ENCODE data around the gene KCP.

KCP gene

DNA sequence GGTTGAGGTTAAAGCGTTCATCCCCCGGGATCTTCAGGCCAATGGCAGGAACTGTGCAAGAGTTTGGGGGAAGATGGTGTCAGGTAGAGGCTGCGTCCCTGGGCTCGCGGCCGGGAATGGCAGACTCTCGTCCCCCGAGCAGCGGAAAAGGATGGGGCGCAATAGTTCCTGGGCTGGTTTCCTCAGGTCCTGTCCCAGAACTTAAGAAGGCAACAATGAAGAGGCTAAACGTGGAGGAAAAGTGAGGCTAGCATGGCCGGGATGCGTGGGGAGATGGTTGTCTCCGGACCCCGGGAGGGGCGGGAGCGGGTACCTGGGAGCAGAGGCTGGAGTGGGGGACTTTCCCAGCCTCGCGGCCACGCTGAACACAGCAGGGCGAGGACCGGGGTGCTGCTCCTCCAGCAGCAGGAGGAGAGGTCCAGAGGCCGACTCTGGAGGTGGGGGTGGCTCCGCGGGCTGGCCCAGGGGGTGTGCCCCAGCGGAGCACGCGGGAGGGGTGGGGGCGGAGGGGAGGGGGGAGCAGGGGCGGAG, 28.1 kb upstream of the KCP start:
- DNase-seq: no peak

DNA sequence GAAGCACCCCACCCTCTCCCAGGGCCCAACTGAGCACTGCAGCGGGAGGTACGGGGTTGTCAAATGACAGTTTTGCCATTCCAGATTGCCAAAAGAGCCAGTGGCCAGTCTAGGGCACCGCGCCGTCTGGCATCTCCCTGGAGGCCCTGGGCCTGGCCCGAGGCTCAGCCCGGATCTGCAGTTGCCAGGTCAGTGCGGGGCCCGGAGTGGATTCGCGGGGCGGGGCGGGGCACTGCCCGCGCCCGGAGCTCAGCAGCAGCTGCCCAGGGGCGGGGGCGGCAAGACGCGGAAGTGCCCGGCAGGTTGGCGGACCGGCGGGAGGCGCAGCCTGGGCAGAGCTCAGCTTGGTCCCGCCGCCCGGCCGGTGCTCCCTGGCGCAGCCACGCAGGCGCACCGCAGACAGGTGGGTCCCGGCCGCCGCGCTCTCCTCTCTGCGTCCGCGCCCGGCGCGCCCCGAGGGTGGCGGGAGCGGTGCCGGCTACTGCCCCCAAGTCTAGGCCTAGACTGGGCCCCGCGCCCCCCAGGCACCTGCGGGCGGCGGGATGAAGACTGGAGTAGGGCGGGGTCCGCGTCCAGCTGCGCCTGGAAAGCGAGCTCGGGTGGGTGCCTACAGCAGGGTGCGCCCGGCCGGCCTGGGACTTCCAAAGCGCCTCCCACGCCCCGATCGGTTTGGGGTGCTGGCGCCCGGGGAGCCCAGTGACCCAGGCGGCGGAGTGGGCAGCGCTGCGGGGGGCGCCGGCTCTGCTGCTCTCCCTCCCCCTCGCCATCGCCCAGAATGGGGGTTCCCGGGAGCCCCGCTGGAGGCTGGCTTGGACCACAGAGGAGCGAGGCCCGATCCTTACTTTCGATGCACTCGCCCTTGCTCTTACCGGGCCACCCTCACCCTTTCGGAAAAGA, 27.4 kb upstream of the KCP start, which contains the start of gene IRF5:
Gene IRF5, plus strand, starts transcription at position 281 of the 897 bp plus-strand sequence. CDS start 4,155 bp downstream, outside the sequence.
- no peak for DNase-seq

DNA sequence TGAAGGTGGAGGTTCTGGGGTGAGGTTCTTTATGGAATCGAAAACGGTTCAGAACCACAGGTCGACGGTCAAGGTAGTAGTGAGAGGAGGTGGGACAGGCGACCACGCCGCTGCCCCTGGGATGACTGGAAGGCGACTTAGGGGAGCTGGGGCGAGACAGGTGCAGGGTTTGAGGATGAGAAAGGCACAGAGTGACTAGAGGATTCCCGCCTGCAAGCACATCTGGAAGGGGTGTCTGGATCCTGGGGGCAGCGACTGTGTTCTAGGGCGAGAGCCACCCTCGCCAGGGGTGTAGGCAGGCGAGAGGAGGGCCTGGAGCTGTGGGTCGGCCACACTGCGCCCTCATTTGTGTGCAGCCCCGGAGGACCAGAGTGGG, 26.8 kb upstream of the KCP start:
- DNase-seq: no peak

DNA sequence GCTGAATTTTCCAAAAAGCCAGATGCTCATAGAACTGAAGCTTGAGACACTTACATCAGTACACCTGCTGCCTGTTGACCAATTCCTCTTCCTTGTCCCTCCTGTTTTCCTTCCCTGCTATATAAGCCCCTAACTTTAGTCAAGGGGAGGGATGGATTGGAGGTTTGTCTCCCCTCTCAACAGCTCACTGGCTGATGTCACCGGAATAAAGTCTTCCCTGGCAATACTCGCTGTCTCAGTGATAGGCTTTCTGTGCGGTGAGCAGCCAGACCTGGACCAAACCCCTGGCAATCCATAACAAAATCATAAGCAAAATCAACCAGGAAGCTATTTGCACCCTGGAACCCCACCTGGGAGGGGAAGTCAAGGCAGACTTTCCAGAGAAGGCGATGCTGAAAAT, 26.3 kb upstream of the KCP start:
- DNase-seq: no peak

DNA sequence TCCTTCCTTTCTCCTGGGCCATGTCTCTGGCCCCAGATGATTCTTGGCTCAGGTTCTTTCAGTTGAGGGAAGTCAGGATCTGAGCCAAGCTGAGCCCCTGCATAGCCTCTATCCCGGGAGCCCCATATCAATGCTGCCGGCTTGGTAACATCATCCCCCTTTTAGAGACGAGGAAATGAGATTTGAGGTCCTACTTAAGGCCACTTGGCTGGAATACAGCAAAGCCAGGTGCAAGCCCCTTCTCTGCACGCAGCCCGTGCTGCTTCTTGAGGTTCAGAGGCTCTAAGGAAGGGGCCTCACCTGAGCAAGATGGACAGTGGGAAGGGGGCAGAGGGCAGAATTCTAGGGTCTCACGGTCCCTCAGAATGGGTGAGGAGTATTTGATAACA, 24.8 kb upstream of the KCP start:
- DNase-seq: no peak

DNA sequence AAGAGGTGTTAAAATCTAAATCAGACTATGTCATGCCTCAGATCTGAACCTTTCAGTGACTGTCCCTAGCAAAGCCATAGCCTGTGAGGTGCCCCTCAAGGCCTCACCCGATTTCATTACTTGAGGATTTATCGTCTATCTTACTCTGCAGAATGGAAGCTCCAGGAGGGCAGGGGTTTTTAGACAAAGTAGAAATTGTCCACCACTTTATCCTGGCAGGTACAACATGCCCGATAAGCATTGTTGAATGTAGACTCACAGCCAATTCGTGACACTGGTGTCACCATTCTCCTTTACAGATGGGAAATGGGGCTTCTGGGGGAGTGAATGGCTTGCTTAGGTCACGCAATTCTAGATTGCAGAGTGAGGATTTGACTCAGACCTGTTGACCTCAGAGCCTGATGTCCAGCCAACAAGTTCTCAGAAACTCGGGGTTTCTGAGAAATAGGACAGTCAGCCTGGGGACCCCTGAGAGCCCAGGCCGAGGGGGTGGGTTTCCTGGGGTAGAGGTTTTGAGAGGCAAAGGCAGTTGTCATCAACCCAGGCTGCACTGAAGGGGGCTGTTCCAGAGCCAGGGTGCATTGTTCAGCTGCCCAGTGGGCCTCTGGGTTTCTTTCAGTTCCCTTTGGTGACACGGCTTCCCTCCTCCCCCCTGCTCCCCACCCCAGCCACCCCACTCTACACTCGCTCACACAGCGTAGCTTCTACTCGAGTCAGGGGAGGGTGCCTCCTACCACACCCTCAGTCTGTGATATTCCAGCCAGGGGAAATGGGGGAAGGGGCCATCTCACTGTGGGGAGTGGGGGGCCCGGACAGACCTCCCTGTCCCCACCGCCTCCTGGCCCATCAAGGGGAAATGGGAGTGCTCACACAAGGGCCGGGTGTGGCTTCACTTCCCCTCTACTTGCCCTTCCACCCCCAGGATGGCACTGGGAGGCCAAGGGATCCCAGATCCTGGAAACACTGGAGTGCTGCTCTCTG, 24.1 kb upstream of the KCP start:
- DNase-seq: no peak

DNA sequence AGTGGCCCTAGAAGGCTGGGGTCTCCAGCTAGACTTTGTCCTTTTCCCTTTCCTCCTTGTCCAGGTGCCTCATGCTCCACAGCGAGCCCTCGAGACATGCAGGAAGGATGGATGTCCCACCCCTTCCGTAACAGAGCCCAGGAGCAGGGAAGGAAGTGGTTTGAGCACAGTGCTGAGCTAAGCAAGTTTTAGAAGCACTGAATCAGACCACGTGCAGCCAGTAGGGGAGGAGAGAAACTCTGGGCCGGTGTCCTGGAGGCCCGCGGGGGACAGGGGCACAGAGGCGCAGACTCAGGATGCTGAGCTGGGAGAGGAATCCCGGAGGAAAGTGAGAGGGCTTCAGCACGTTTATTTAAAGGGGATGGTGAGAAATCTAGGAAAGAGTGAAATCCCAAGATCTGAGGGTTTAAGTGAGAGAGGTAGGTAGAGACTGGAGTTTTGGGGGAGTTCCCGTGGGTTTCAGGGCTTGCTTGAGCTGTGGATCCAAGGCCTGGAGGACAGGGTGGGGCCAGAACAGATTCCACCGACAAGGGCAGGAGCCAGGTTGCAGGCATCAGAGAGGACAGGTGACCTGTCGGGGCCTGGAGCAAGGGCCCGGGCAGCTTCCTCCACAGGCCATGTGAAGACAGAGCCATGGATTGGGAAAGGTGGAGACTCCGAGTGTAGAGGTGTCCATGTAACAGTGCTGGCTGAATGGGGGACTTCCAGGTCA, 22.8 kb upstream of the KCP start:
- DNase-seq: no peak

DNA sequence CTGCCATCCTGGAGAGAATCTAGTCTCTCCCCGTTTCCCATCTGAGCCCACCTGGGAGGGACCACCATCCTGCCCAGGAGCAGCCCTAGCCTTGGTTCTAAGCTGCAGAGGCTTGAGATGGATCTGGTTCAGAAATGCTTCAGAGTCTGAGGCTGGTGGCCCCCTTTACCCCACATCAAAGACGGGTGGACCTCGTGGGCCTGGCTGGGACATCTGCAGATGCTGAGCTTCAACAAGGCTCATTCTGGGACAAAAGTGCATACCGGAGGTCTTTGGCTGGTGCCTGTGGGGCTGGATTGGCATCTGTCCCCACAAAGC, 22.3 kb upstream of the KCP start:
- DNase-seq: no peak

DNA sequence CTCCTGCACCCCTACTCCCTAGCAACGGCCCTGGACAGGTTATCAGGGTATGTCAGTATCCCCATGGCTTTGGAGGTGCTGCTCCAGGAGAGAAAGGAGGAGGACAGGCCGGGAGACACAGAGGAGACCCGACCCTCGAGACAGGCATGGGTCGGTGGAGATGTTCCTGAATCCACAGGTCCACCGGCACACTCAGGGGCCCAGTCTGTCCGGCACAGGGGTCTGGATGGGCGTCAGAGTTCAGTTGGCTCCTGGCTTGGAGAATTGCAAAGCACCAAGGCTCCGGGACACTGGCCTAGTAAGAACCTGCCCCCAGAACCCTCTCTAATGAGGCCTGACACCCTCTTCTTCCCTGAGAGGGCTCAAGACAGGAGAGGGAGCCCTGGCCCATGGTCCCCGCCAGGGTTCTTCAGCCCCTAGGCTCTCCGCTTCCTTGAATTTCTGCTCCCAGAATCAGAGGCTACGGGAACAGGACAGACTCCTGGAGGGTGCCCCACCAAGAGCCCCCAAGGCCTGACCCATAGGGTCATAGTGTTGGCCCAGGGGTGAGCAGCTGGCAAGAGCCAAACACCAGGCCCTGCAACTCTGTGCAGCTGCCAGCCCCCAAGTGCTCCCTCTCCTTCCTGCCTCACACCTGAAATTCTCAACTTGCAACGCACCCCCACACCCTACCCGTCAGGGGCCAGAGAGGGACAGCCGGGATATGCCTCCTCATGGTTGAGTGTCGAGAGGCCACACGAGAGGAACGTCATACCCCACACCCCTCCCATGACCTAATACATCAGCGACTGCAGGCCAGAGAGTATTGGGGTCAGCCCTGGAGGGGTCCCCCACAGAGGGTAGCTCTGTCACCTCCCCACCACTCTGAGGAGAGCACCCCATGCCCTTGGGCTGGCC, 21.7 kb upstream of the KCP start:
- no peak for DNase-seq

DNA sequence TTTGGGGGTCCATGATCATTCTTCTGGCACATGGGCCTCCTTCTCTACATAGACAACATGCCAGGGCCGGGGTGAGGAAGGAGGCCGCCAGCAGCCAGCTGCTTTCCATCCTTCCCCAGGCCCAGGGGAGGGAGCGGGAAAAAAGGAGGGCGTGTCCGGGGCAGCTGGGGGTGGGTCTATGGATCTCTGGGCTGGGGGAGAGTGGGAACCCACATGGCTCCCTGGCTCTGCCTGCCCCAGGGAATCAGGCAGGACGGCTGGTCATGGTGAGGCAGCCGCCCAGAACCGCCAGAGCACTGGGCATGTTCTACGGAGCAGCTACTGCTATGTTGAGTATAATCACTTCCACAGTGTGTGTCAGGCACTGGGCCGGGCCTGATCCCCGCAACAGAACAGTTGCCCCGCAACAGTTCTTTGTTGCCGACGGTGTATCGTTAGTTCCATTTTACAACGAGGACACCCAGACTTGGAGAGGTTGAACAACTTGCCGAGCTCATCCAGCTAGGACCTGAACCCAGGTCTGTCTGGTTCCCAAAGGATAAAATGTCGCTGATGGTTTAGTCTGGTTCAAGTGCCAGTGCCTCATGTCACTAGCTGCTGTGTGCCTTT, 20.8 kb upstream of the KCP start:
- DNase-seq: no peak

DNA sequence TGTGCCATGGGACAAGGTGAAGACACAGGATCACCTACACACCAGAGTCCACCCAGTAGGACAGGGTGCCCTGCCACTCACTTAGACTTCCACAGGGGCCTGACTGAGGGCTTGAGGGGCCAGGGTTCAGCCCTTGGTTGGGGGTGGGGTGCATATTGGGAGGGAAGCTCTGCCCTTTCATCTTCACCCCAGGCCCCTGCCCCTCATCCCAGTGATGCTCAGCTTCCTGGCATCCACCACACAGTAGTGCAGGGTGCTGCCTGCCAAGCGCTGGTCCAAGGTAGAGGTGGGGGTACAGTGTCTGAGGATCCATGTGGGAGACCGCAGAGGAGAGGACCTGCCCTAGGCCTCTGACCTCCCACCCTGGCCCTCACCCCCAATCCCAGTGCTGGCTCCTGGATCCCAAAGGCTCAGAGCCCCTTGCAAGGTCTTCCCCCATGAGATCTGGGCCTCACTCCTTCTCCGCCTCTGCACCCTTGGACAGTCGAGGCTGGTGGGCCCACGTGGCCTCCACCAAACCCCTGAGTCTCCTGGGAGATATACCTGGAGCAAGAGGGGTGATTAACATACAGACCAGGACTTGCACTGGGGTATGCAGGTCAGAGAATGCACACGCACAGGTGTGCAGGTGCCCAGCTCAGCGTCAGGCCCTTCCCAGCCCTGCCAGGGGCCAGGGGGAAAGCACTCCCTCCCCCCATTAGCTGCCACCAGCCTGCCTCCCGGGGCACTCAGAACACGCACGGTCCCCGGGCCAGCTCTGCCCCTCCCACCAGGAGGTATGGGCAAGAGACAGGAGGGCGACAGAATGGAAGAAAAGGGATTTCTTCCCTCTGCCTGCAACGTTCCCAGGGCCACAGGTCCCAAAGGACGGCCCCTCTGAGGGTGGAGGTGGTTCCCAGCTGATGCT, 18.6 kb upstream of the KCP start:
- no peak for DNase-seq

DNA sequence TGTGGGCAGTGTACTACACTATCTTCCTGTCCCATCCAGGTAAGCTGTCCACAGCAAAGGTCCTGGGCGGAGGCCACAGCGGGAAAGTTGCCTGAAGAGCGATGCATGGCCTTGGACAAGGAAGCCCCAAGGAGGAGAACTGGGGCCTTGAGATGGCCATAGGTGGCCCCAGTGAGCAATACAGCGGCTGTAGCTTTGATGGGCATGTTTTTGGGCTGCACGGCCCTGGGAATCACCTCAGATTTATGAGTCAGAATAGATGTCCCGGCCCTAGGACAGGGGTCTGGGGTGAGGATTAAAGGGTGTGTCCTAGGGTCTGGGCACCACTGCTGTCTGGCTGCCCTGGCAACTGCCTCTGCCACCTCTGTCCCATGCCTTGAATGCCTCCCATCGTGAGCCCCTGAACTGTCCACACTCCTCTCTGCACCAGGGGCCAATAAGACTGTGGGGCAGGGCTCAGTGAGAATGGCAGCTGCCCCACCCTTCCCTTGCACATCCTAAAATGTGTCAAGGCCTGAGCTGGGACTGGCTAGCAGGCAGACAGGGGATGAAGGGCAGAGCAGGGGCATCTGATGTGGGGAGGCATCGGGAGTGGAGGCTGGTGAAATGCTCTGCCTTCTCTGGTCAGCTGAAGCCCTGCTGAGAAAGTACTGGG, 17.8 kb upstream of the KCP start:
- DNase-seq: no peak

DNA sequence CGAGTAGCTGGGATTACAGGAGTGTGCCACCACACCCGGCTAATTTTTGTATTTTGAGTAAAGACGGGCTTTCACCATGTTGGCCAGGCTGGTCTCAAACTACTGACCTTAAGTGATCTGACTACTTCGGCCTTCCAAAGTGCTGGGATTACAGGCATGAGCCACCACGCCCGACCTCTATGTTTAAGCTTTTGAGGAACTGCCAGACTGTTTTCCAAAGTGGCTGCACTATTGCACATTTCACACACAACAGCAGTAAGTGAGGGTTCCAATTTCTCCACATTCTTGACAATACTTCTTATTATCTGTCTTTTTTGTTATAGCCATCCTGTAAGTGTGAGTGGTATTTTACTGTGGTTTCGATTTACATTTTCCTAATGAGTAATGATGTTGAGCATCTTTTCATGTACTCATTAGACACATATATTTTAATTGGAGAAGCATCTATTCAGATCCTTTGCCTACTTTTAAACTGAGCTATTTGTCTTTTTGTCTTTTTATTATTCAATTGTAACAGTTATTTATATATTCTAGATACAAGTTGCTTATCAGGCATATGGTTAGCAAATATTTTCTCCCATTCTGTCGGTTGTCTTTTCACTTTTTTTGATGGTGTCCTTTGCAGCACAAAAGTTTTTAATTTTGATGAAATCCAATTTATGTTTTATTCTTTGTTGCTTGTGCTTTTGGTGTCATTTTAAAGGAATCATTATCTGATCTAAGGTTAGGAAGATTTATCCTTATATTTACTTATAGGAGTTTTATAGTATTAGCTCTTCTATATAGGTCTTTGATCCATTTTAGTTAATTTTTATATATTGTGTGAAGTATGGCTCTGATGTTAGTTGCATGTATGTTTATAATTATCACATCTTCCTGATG, 14.4 kb upstream of the KCP start:
- no peak for DNase-seq

DNA sequence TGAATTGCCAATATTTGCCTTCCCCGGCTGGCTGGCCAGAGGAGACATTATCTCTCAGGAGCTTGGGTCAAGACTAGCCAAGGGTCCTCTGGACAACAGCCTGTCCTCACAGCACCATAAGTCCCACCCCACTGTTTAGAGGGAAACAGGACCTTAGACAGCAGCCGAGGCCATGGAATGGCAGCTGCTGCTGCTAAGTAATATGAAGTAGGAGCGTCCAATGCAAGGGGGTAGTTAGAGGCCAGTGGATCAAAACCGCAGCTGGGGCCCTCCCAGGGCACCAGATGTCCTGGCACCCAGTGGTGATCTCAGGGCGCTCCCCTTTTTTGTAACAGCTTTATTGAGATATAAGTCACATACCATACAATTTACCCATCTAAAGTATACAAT, 12.9 kb upstream of the KCP start:
- DNase-seq: no peak

DNA sequence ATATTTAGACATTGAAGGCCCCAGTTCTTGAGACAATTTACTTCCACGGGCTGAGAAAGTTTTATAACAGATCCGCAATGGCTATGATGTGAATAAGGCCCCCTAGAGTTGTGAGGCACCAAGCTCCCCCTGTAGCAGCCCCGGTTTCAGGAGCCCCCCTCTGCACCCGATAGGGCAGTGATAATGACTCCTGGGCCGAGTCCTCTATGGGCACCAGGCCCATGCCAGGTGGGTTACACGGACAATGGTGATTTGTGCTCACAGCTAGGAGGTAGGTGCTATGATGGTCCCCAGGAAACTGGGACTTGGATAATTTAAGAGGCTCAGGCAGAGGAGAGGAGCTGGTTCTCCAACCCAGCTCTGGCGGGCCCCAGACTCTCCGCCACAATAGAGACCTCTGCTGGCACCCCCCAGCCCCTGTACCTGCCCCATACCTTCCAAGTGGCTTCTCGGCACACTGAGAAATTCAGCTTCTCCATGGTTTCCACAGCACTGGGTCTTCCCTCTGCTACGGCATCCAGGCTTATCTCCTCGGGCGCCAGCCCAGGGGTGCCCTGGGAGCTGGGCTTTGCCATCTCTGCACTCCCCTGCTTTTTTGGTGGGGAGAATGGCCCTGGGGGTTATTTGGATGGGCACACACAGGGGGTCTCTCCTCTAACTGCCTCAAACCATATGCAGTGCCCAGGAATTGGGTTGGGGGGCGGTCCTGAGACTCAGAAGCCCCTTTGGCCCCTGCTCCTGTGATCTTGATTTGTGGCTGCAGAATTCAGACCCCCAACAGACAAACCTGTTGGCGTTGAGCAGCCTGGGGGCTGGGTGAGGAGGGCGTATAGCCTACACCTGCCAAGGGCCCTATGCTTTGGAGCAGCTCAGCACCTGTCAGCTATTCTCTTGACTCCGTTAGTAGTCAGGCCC, 12.2 kb upstream of the KCP start:
- no peak for DNase-seq

DNA sequence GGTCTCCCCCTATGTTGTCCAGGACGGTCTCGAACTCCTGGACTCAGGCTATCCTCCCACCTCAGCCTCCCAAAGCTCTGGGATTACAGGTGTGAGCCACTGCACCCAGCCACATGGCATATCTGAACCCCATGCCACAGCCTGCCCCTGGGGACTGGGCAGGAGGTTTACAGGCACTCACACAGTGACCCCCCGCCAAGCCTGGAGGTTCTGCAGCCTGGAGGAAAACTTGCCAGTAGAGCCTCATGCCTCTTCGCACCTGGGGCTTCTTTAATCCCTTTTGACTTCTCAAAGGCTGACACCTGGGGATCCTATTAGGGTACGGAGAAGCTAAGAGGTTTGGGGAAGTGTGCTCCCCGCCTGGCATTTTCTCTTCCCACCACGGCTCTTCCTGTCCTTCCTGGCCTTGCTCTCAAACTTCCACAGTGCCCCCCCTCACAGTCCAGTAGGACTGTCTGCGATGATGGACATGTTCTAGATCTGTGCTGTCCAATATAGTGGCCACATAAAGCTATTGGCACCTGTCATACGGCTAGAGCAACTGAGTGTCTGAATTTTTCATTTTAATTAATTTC, 11.4 kb upstream of the KCP start:
- DNase-seq: no peak

DNA sequence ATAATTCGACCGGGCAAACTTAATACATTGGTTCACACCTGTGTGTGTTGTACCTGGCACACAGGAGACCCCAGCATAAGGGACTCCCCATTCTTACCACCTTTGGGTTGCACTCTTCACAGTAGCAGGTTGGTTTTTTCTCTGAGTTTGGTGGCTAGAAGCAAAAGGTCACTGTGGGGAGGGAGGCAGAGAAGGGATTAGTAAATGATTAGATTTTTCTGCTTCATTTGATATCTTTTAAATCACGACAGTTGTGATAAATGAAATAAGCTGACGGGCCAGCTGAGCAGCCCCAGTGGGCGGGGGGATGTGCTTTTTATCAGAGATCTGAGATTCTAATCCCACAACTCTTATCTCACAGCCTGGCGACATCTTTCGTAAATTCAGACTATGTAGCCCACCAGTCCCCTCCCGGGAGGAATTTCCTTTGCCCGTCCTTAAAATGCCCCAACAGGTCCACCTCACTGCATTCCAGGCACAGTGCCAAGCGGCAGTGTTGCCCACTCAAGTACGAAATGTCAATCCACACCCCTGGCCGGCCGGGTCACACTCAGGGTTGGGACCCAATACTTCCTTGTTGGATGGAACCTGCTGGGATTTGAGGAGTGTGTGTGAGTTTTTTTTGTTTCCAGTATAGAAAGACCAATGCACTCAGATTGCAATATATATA, 10.5 kb upstream of the KCP start:
- no peak for DNase-seq
